Common myeloid progenitor, CD34-positive (primary cell): ENCODE measurements around the gene CHAC1.
A peak's percentile ranks its signal among the peaks of the same experiment; 100 is the strongest.

Source experiments
- CTCF ChIA-PET: fragments of 350-600 bp; sonication (Branson Sonifier 250); formaldehyde crosslinking; loops from one replicate; lab custom pipeline; 2021; ENCODE audit warnings: antibody characterized with exemption; lab: Charles Lee
- POLR2A ChIA-PET: fragments of 350-600 bp; sonication (Branson Sonifier 250); formaldehyde crosslinking; loops from one replicate; lab custom pipeline; 2021; ENCODE audit warnings: antibody characterized with exemption; lab: Charles Lee
- DNase-seq, 3 donors: peaks; one replicate each; pipeline versions ENCODE4 v3.0.0 to v3.0.0-alpha.2; 2013
- H3K27ac ChIP-seq, 2 experiments: 1 replicate in 1 of 2; 2 replicates in 1 of 2; pipeline ENCODE4 v1.7.0; 2013; ENCODE audit warnings: inconsistent platforms in 2 of 2, low read length in 2 of 2, mild to moderate bottlenecking in 2 of 2, low read depth in 1 of 2, moderate library complexity in 1 of 2; ENCODE audit not compliant: severe bottlenecking in 2 of 2, insufficient read depth in 1 of 2, poor library complexity in 1 of 2
- H3K27me3 ChIP-seq, 5 experiments: replicated peaks in 2 of 5; 1 replicate in 3 of 5; 2 replicates in 2 of 5; pipeline versions ENCODE4 v1.6.1 to v1.7.0; 2013; ENCODE audit warnings: low read length in 4 of 5, mild to moderate bottlenecking in 2 of 5, moderate library complexity in 2 of 5, inconsistent platforms in 1 of 5; ENCODE audit not compliant: insufficient read depth in 5 of 5, control insufficient read depth in 4 of 5
- H3K36me3 ChIP-seq, 4 experiments: 1 replicate in 2 of 4; 2 replicates in 2 of 4; pipeline versions ENCODE4 v1.6.1 to v1.7.0; 2013; ENCODE audit warnings: low read length in 3 of 4, control low read depth in 1 of 4, mild to moderate bottlenecking in 1 of 4; ENCODE audit not compliant: control insufficient read depth in 4 of 4, insufficient read depth in 4 of 4
- H3K4me1 ChIP-seq, 4 experiments: 1 replicate in 3 of 4; 2 replicates in 1 of 4; pipeline versions ENCODE4 v1.6.1 to v1.7.1; 2013; ENCODE audit warnings: low read length in 3 of 4, mild to moderate bottlenecking in 3 of 4, control low read depth in 1 of 4, inconsistent platforms in 1 of 4, moderate library complexity in 1 of 4; ENCODE audit not compliant: control insufficient read depth in 4 of 4, insufficient read depth in 4 of 4; ENCODE audit errors: control extremely low read depth in 1 of 4
- H3K4me3 ChIP-seq, 7 experiments: 1 replicate in 4 of 7; 2 replicates in 3 of 7; pipeline versions ENCODE4 v1.5.1 to v1.7.0; 2013; ENCODE audit warnings: mild to moderate bottlenecking in 7 of 7, low read length in 6 of 7, moderate library complexity in 6 of 7, inconsistent platforms in 2 of 7, low read depth in 2 of 7, control low read depth in 1 of 7; ENCODE audit not compliant: insufficient read depth in 4 of 7, control insufficient read depth in 1 of 7; ENCODE audit errors: extremely low read depth in 1 of 7
- H3K9me3 ChIP-seq, 5 experiments: 1 replicate in 4 of 5; 2 replicates in 1 of 5; pipeline versions ENCODE4 v1.6.1 to v1.7.1; 2013; ENCODE audit warnings: low read length in 4 of 5, mild to moderate bottlenecking in 2 of 5, inconsistent platforms in 1 of 5, low read depth in 1 of 5, moderate library complexity in 1 of 5; ENCODE audit not compliant: control insufficient read depth in 4 of 5, insufficient read depth in 2 of 5; ENCODE audit errors: control extremely low read depth in 1 of 5
- WGBS: methylation state at CpG from one replicate; pipeline ENCODE4 v1.1.5; 2013; ENCODE audit not compliant: insufficient coverage; 5-methylcytosine and 5-hydroxymethylcytosine counted together

Gene CHAC1

DNA sequence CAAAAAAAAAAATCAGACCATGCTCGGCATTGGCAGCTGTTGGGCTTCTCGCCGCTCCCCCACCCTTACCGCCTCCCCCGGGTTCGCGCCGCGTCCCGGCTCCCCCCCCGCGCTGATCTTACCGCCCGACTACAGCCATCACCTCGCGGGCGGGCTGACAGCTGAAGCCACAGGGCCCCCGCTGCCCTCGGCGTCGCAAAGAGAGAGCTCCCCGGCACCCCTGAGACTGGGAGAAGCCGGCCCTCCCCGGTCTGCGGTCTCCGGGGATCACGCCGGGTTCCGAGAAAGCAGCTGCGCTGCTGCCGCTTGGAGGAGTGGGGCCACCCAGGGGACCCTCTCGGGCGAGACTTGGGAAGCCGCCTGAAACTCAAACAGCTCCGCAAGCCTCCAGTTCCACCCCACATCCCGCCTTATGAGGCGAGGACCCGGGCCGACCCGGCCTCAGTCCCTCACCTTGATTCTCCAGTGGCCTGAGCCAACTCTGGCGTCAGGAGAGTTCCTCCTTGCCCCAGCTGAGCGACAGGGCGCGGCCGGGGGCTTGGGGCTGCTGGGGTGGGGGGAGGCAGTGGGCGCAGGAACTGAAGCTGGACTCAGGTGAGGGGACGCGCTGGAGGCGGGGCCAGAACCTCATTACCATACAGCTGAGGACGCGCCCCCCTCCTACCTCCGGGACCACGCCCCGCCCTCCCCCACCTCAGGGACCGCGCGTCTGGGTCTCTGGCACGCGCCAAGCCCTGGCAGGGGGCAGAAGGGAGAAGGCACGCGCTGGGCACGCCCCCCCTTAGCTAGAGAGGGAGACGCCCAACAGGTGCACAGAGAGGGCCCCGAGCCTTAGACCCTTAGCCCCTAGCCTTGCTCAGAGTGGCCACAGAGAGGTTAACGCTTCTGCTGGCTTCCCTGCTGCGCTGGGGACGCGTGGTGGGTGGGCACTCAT, 25.1 kb upstream of the CHAC1 start:
- peak in 2 of 3 donors; percentile 30 to 46 for DNase-seq
- H3K9me3 ChIP-seq = no peaks in the 10 kb centered on the region
- CTCF ChIA-PET = interaction anchor here (0.5 to 8.1 kb wide), 9 partner anchors 11 to 94 kb away, joined by 3 to 71 read pairs (median 5); no protein-coding TSS in a partner anchor
- peaks cover 6 to 74% (median 73%) of the 10 kb centered on the region in 4 experiments for H3K4me1 ChIP-seq
- POLR2A ChIA-PET = interaction anchor here (0.6 kb wide), 2 partner anchors 22 to 23 kb away, joined by 4 read pairs; no protein-coding TSS in a partner anchor
- no peaks in the 10 kb centered on the region for H3K36me3 ChIP-seq
- peak overlapping the region in 6 of 7 experiments; percentile 36 to 70 (median 56) for H3K4me3 ChIP-seq
- peaks cover 3 to 91% (median 38%) of the 10 kb centered on the region in 5 experiments for H3K27me3 ChIP-seq
- under 1% methylated on average over 33 of the region's 68 CpGs for WGBS
- no peak overlapping the region for H3K27ac ChIP-seq

DNA sequence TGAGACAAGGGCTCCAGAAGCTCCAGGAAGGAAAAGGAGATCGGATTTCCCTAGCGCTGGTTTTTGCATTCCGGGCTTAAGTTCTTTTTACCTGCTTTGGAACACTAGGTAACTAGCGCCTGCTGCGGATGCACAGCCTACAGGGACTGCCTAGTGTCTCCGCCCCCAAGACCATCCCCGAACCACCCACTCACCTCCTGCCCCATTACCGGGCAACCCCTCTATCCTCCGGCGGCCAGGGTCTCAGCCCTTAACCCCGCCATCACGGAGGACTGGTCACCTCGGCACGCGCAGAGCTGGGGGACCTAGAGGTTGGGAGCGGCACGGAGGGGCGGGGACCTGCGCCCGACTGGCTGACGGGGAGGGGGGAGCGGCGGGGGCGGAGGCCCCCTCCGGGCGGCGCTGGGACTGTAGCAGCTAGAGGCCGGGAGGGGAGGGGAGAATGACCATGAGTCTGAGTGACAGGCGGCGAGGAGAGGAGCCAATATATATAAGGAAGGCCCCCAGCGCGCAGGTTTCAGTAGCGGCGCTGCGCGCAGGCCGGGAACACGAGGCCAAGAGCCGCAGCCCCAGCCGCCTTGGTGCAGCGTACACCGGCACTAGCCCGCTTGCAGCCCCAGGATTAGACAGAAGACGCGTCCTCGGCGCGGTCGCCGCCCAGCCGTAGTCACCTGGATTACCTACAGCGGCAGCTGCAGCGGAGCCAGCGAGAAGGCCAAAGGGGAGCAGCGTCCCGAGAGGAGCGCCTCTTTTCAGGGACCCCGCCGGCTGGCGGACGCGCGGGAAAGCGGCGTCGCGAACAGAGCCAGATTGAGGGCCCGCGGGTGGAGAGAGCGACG, 24.2 kb upstream of the CHAC1 start, which contains the start of gene DLL4:
Gene DLL4 (plus strand): TSS at position 520 of the 839 bp plus-strand sequence. CDS start 329 bp downstream, outside the sequence.
- Histone ChIP-seq H3K9me3 (no peaks in the 10 kb centered on the region), H3K27ac (no peak within 1 kb of the TSS), H3K36me3 (no peaks in the 10 kb centered on the region), H3K27me3 (peaks cover 3 to 83% (median 35%) of the 10 kb centered on the region in 5 experiments), H3K4me1 (peaks cover 8 to 78% (median 75%) of the 10 kb centered on the region in 4 experiments), H3K4me3 (peak within 1 kb of the TSS in 6 of 7 experiments; percentile 38 to 70 (median 56))
- DNase-seq = peak in 2 of 3 donors; percentile 56 to 67
- 0% methylated on average over 57 of the region's 71 CpGs for WGBS
- POLR2A ChIA-PET = interaction anchor here (0.6 kb wide), 1 partner anchor 24 kb away, joined by 4 read pairs; no protein-coding TSS in a partner anchor
- CTCF ChIA-PET = interaction anchor here (1.2 to 8.1 kb wide), 6 partner anchors 12 to 37 kb away, joined by 3 to 71 read pairs (median 12); no protein-coding TSS in a partner anchor

DNA sequence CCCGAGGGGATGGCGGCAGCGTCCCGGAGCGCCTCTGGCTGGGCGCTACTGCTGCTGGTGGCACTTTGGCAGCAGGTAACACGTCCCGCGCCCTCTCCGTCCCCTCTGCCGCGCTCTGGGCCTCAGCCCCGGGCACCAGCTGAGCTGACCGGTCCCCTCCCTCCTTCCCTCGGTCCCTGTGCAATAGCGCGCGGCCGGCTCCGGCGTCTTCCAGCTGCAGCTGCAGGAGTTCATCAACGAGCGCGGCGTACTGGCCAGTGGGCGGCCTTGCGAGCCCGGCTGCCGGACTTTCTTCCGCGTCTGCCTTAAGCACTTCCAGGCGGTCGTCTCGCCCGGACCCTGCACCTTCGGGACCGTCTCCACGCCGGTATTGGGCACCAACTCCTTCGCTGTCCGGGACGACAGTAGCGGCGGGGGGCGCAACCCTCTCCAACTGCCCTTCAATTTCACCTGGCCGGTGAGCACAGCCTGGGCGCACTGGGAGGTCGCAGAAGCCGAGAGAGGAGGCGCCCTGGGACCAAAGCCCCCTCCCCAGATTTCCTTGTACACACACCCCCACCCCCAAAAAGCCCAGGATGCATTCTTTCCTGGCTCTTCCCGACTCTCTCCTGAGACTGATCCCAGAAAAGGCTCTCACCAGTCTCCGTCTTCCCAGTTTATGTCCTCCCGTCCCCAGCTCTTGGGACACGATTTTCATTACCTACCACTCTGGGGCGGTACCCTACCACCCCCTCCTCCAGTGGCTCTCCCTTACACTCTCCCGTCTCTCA, 23.4 kb upstream of the CHAC1 start:
- no peaks in the 10 kb centered on the region for H3K36me3 ChIP-seq
- H3K27ac ChIP-seq = no peak overlapping the region
- DNase-seq = peak in 1 of 3 donors; percentile 30
- peaks cover 8 to 78% (median 75%) of the 10 kb centered on the region in 4 experiments for H3K4me1 ChIP-seq
- ChIA-PET POLR2A (no interaction called here), CTCF (interaction anchor here (0.7 to 8.1 kb wide), 15 partner anchors 7 to 95 kb away, joined by 3 to 71 read pairs (median 4); partner anchors contain the start of genes CHAC1 and VPS18)
- H3K9me3 ChIP-seq = no peaks in the 10 kb centered on the region
- under 1% methylated on average over 39 of the region's 56 CpGs for WGBS
- peaks cover 3 to 77% (median 35%) of the 10 kb centered on the region in 5 experiments for H3K27me3 ChIP-seq
- peak overlapping the region in 6 of 7 experiments; percentile 36 to 70 (median 52) for H3K4me3 ChIP-seq

DNA sequence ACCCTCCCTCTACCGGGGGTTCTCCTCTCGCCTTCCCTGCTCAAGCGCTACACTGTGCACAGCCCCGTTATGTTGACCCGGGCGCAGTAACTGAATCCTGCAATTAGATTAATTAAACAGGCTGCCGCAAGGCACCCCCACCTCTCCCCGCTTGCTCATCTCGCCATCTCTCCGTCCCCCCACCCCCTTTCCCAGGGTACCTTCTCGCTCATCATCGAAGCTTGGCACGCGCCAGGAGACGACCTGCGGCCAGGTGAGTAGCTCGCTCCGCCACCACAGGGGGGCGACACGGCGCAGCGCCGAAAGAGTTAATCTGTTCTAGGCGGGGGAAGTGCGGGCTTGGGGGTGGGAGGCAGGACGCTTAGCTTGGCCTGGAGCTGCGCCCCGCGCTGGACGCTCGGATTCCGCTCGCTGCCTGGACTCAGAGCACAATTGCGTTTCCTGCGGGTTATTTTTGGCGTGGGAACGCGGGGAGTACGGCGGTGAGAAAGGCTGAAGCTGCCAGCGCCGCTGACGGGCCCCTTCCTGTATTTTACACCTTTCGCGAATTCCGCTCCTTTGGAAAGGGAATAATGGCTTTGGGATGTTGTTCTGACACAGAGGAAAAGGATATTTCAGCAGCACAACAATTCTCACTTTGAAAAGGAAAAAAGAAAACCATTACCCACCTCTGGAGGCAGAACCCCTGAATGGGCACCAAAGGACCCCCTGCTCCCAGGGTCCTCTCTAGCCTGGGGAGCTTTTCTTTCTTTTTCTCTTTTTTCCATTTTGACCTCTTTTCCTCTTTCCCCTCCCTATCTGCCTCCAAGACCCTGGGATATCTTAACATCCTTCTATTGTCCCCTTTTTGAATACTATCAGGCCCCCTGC, 22.6 kb upstream of the CHAC1 start:
- POLR2A ChIA-PET = interaction anchor here (0.5 to 0.6 kb wide), 2 partner anchors 23 to 80 kb away, joined by 3 to 4 read pairs; no protein-coding TSS in a partner anchor
- Histone ChIP-seq H3K4me3 (peak overlapping the region in 6 of 7 experiments; percentile 3 to 70 (median 36)), H3K36me3 (no peaks in the 10 kb centered on the region), H3K27me3 (peaks cover 3 to 69% (median 32%) of the 10 kb centered on the region in 5 experiments), H3K27ac (no peak overlapping the region), H3K9me3 (no peaks in the 10 kb centered on the region), H3K4me1 (peaks cover 7 to 74% (median 69%) of the 10 kb centered on the region in 4 experiments)
- DNase-seq = peak in 2 of 3 donors; percentile 58 to 62
- CTCF ChIA-PET = interaction anchor here (0.8 to 8.1 kb wide), 19 partner anchors 8 to 255 kb away, joined by 3 to 71 read pairs (median 4); partner anchors contain the start of genes CHAC1 and VPS18
- under 1% methylated on average over 39 of the region's 46 CpGs for WGBS

DNA sequence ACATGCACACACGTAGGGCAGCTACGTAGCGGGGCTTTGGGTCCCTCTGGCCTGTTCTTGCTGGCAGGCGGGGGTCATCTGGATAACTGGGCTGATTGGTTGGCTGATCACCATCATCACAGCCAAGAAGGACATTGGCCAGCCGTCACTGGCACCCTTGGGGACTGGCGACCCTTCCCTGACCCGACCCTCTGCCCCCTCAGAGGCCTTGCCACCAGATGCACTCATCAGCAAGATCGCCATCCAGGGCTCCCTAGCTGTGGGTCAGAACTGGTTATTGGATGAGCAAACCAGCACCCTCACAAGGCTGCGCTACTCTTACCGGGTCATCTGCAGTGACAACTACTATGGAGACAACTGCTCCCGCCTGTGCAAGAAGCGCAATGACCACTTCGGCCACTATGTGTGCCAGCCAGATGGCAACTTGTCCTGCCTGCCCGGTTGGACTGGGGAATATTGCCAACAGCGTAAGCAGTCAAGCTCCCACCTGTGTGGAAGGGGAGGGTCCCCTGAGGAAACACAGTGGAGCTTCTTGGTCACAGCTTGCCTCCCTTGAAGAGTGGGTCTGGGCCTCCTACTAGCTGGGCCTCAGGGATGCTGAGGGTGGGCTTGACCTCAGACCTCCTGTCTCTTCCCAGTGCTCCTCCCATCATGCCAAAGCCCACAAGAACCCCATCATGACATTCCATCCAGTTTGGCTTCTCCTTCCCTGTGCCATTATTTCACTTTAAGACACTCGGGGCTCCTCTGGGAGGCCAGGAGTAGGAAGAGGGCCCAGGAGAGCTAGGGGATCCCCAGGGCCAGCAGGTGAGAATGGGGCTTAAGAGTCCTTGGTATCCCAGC, 21.8 kb upstream of the CHAC1 start:
- no peak for DNase-seq
- WGBS = 94% methylated on average over 15 of the region's 16 CpGs
- Histone ChIP-seq H3K27ac (no peak overlapping the region), H3K4me1 (peaks cover 7 to 66% (median 61%) of the 10 kb centered on the region in 4 experiments), H3K4me3 (no peak overlapping the region), H3K36me3 (no peaks in the 10 kb centered on the region), H3K9me3 (no peaks in the 10 kb centered on the region), H3K27me3 (peaks cover 3 to 60% (median 29%) of the 10 kb centered on the region in 5 experiments)
- ChIA-PET POLR2A (interaction anchor here (0.5 to 0.6 kb wide), 2 partner anchors 23 to 79 kb away, joined by 3 to 4 read pairs; no protein-coding TSS in a partner anchor), CTCF (interaction anchor here (0.8 to 8.1 kb wide), 17 partner anchors 9 to 254 kb away, joined by 3 to 71 read pairs (median 4); partner anchors contain the start of genes CHAC1 and VPS18)
